HepG2 (cell line): Measurements from ENCODE around the gene COL18A1.

Source experiments
- CTCF ChIP-seq: sonication (generic); formaldehyde crosslinking; IDR thresholded peaks from 2 replicates; pipeline ENCODE4 v1.5.0; 2020; ENCODE audit warnings: mild to moderate bottlenecking, missing genetic modification reagents, moderate library complexity
- NFE2L2 ChIP-seq: fragments of 150-350 bp; IDR thresholded peaks from 2 replicates; pipeline ENCODE4 v1.6.1; 2014; ENCODE audit warnings: low read length
- ZFY ChIP-seq: sonication (generic); formaldehyde crosslinking; IDR thresholded peaks from 2 replicates; pipeline ENCODE4 v1.4.0; 2020; ENCODE audit warnings: missing genetic modification reagents

DNA sequence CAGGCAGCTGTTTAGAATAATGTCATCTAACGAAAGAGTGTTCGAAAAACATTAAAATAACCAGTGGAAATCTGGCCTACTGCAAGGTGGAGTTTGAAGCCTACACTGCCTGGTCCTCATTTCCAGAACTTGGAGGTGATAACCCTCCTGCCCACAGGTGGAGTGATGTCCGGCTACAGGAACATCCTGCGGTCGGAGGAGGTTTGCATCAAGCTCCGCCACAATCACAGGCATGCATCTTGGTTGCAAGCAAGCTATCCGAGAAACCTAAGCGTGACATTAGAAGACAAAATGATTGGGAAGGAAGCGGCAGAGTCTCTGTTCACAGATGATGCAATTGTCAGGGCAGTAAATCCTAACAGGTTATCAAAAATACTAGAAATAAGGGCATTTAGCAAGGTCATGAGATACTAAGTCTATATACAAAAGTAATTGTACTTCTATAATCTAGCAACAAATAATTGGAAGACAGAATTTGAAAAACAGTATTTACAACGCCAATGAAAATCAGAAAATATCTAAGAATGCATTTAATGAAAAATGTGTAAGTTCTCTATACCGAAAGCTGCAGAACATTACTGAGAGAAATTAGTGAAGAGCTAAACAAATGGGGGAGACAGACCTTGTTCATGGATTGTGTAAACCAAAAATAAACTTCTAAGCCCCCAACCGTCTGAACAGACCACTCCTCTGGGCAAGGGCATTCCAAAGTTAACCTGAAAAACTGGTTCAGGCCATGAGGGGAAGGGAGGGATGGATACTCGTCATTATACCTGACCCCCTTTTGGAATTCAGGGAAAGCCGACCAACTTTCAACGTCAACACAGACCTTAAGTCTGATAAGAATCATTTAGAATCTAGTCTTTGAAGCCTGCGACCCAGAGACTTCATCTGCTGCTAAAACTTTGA, 141.9 kb downstream of the COL18A1 start:
- no peak for TF ChIP-seq ZFY (CRISPR knock-in tag)
- no peak for TF ChIP-seq CTCF
- TF ChIP-seq NFE2L2, result no peak
